IMR-90 (cell line): ENCODE data around the gene SLC25A25. TPM values are rescaled to one million over a fixed set of nuclear protein-coding genes. Genes with fewer than 3 reads are reported as not detected.
A peak's percentile ranks its signal among the peaks of the same experiment; 100 is the strongest.

Experiments used
- ATAC-seq: fragments of 200-7000 bp; cut with Tn5 transposase; 2 replicates; pipeline ENCODE4 v1.9.1; 2020; ENCODE audit warnings: low read depth, mild to moderate bottlenecking, moderate library complexity
- BruUV-seq: library from RNA; stranded (reverse); fragments of 400-500 nt; replicated peaks from 2 replicates; lab custom pipeline; 2021; lab: Mats Ljungman, UMichigan
- CTCF ChIA-PET: fragments of 300-600 bp; formaldehyde crosslinking; extraction: SDS; loops from one replicate; lab custom pipeline; 2021; ENCODE audit warnings: antibody characterized with exemption; lab: Yijun Ruan, JAX
- POLR2A ChIA-PET: fragments of 300-600 bp; sonication (Branson Sonifier 250); formaldehyde crosslinking; loops from one replicate; lab custom pipeline; 2022; ENCODE audit warnings: antibody characterized with exemption; ENCODE audit not compliant: unreplicated experiment; lab: Charles Lee
- DNase-seq: peaks from one replicate; pipeline ENCODE4 v3.0.0; 2013
- H2AFZ ChIP-seq: replicated peaks from 2 replicates; pipeline ENCODE3; 2013; ENCODE audit warnings: low read length, mild to moderate bottlenecking; ENCODE audit not compliant: poor library complexity
- H2AK5ac ChIP-seq: 2 replicates; pipeline ENCODE4 v1.6.1; 2013; ENCODE audit warnings: low read depth, low read length, inconsistent platforms
- H2AK9ac ChIP-seq: replicated peaks from 2 replicates; pipeline ENCODE3; 2013; ENCODE audit warnings: mild to moderate bottlenecking, low read depth, low read length, moderate library complexity; ENCODE audit not compliant: poor library complexity
- H2BK120ac ChIP-seq: 2 replicates; pipeline ENCODE4 v1.6.1; 2013; ENCODE audit warnings: low read depth, low read length, inconsistent platforms
- H2BK15ac ChIP-seq: 3 replicates; pipeline ENCODE4 v1.6.1; 2013; ENCODE audit warnings: low read depth, low read length, inconsistent platforms
- H2BK20ac ChIP-seq: 2 replicates; pipeline ENCODE4 v1.6.1; 2013; ENCODE audit warnings: low read depth, mild to moderate bottlenecking, inconsistent platforms, low read length, moderate library complexity
- H2BK5ac ChIP-seq: 2 replicates; pipeline ENCODE4 v1.6.1; 2013; ENCODE audit warnings: mild to moderate bottlenecking, low read depth, low read length, inconsistent platforms; ENCODE audit not compliant: poor library complexity, severe bottlenecking
- H3K14ac ChIP-seq: replicated peaks from 2 replicates; pipeline ENCODE4 v1.6.1; 2013; ENCODE audit warnings: low read depth, low read length, inconsistent platforms
- H3K18ac ChIP-seq: 2 replicates; pipeline ENCODE4 v1.6.1; 2013; ENCODE audit warnings: low read depth, low read length, control low read depth
- H3K23ac ChIP-seq: 2 replicates; pipeline ENCODE4 v1.6.1; 2013; ENCODE audit warnings: low read depth, low read length, inconsistent platforms
- H3K27ac ChIP-seq: 2 replicates; pipeline ENCODE4 v1.5.1; 2013; ENCODE audit warnings: mild to moderate bottlenecking, control low read depth, low read length; ENCODE audit not compliant: insufficient read depth
- H3K27me3 ChIP-seq: 2 replicates; pipeline ENCODE4 v1.6.1; 2013; ENCODE audit warnings: low read length; ENCODE audit not compliant: control insufficient read depth, insufficient read depth
- H3K36me3 ChIP-seq: 2 replicates; pipeline ENCODE4 v1.6.1; 2013; ENCODE audit warnings: low read length, mixed read lengths; ENCODE audit not compliant: control insufficient read depth, insufficient read depth
- H3K4ac ChIP-seq: 2 replicates; pipeline ENCODE4 v1.6.1; 2013; ENCODE audit warnings: low read depth, low read length, inconsistent platforms
- H3K4me1 ChIP-seq: 2 replicates; pipeline ENCODE4 v1.6.1; 2013; ENCODE audit warnings: low read length, mixed read lengths; ENCODE audit not compliant: control insufficient read depth, insufficient read depth
- H3K4me2 ChIP-seq: 2 replicates; pipeline ENCODE4 v1.6.1; 2013; ENCODE audit warnings: low read depth, mild to moderate bottlenecking, control low read depth, low read length, moderate library complexity
- H3K4me3 ChIP-seq: 2 replicates; pipeline ENCODE4 v1.5.1; 2013; ENCODE audit warnings: low read depth, mild to moderate bottlenecking, control low read depth, low read length, moderate library complexity; ENCODE audit not compliant: insufficient read depth
- H3K56ac ChIP-seq: 2 replicates; pipeline ENCODE4 v1.6.1; 2013; ENCODE audit warnings: low read length, inconsistent platforms; ENCODE audit not compliant: insufficient read depth; ENCODE audit errors: extremely low read depth
- H3K79me1 ChIP-seq, 2 experiments: 2 replicates each; pipeline ENCODE4 v1.6.1; 2013; ENCODE audit warnings: low read length in 2 of 2, inconsistent platforms in 1 of 2, low read depth in 1 of 2
- H3K9ac ChIP-seq: 2 replicates; pipeline ENCODE4 v1.6.1; 2013; ENCODE audit warnings: low read depth, low read length, control low read depth
- H3K9me1 ChIP-seq: 2 replicates; pipeline ENCODE4 v1.6.1; 2013; ENCODE audit warnings: low read length, inconsistent platforms; ENCODE audit not compliant: insufficient read depth
- H3K9me3 ChIP-seq: 2 replicates; pipeline ENCODE4 v1.6.1; 2013; ENCODE audit warnings: low read length; ENCODE audit not compliant: control insufficient read depth, insufficient read depth
- H4K20me1 ChIP-seq: 2 replicates; pipeline ENCODE4 v1.6.1; 2013; ENCODE audit warnings: low read length, inconsistent platforms; ENCODE audit not compliant: insufficient read depth
- H4K5ac ChIP-seq: 2 replicates; pipeline ENCODE4 v1.6.1; 2013; ENCODE audit warnings: mild to moderate bottlenecking, low read depth, low read length, control low read depth
- H4K8ac ChIP-seq, 2 experiments: 2 replicates each; pipeline ENCODE4 v1.6.1; 2013; ENCODE audit warnings: low read depth in 2 of 2, low read length in 2 of 2, control low read depth in 1 of 2, inconsistent platforms in 1 of 2
- H4K91ac ChIP-seq: 2 replicates; pipeline ENCODE4 v1.6.1; 2013; ENCODE audit warnings: low read depth, low read length, inconsistent platforms; ENCODE audit not compliant: insufficient read depth
- BHLHE40 ChIP-seq: fragments of 150-350 bp; IDR thresholded peaks from 2 replicates; pipeline ENCODE4 v1.6.1; 2016; ENCODE audit warnings: mild to moderate bottlenecking, low read depth, low read length
- CEBPB ChIP-seq: IDR thresholded peaks from 2 replicates; pipeline ENCODE4 v1.6.1; 2012; ENCODE audit warnings: low read depth, low read length, improper control_type of control experiment
- CHD1 ChIP-seq: IDR thresholded peaks from 2 replicates; pipeline ENCODE4 v1.6.1; 2012; ENCODE audit warnings: low read depth, low read length, improper control_type of control experiment
- CTCF ChIP-seq: conservative IDR thresholded peaks from 2 replicates; pipeline ENCODE4 v1.5.1; 2012; ENCODE audit warnings: mild to moderate bottlenecking, low read depth, low read length, improper control_type of control experiment
- ELK1 ChIP-seq: fragments of 150-350 bp; IDR thresholded peaks from 2 replicates; pipeline ENCODE4 v1.6.1; 2016; ENCODE audit warnings: low read depth, mild to moderate bottlenecking, low read length, moderate library complexity, borderline replicate concordance
- FOS ChIP-seq: fragments of 150-350 bp; IDR thresholded peaks from 2 replicates; pipeline ENCODE4 v1.6.1; 2016; ENCODE audit warnings: low read depth, low read length
- MAFK ChIP-seq: IDR thresholded peaks from 2 replicates; pipeline ENCODE4 v1.6.1; 2012; ENCODE audit warnings: low read depth, low read length, improper control_type of control experiment
- MAZ ChIP-seq: IDR thresholded peaks from 2 replicates; pipeline ENCODE4 v1.6.1; 2012; ENCODE audit warnings: low read depth, mild to moderate bottlenecking, low read length, improper control_type of control experiment, moderate library complexity, borderline replicate concordance
- MXI1 ChIP-seq: IDR thresholded peaks from 2 replicates; pipeline ENCODE4 v1.6.1; 2012; ENCODE audit warnings: low read depth, mild to moderate bottlenecking, low read length, moderate library complexity, borderline replicate concordance
- RAD21 ChIP-seq: IDR thresholded peaks from 2 replicates; pipeline ENCODE4 v1.6.1; 2012; ENCODE audit warnings: low read length, improper control_type of control experiment
- RCOR1 ChIP-seq: IDR thresholded peaks from 2 replicates; pipeline ENCODE4 v1.6.1; 2012; ENCODE audit warnings: mild to moderate bottlenecking, low read length, improper control_type of control experiment; ENCODE audit not compliant: insufficient replicate concordance
- SMC3 ChIP-seq: fragments of 150-350 bp; IDR thresholded peaks from 2 replicates; pipeline ENCODE4 v1.6.1; 2016; ENCODE audit warnings: low read depth, mild to moderate bottlenecking, antibody characterized with exemption, low read length, moderate library complexity
- USF2 ChIP-seq: fragments of 150-350 bp; IDR thresholded peaks from 2 replicates; pipeline ENCODE4 v1.6.1; 2017; ENCODE audit warnings: mild to moderate bottlenecking, antibody characterized with exemption, low read length, low read depth
- WGBS, 2 experiments: methylation state at CpG; one replicate each; pipeline versions ENCODE4 v1.1.5 to v1.1.7; 2013; ENCODE audit warnings: missing lambda C conversion rate in 2 of 2; ENCODE audit not compliant: insufficient read length in 1 of 2; ENCODE audit errors: extremely low coverage in 2 of 2; 5-methylcytosine and 5-hydroxymethylcytosine counted together
- dilution Hi-C: fragments of 300-500 bp; cut with HindIII; formaldehyde crosslinking; loops from one replicate; pipeline ENCODE4 v1.14.3; 2018; ENCODE audit warnings: low sequenced_read_pairs; ENCODE audit not compliant: unreplicated experiment
- in situ Hi-C: fragments of 300-500 bp; cut with MboI; formaldehyde crosslinking; loops from 3 replicates; pipeline ENCODE4 v1.14.3; 2019; ENCODE audit warnings: low sequenced_read_pairs, inconsistent platforms, mixed read lengths
- intact Hi-C: fragments of 100-400 bp; cut with micrococcal nuclease; formaldehyde crosslinking; loops from 2 replicates; pipeline ENCODE4 v1.10.0; 2022
- polyA plus RNA-seq, 3 experiments: library from polyadenylated mRNA; depleted of rRNA; stranded (reverse); fragments of >200 nt; gene quantifications; 2 replicates each; pipeline ENCODE4 v1.2.3, GENCODE V29; 2012; ENCODE audit warnings: low replicate concordance in 1 of 3
- total RNA-seq: library from RNA; depleted of rRNA; stranded (reverse); fragments of >200 nt; gene quantifications from 2 replicates; pipeline ENCODE4 v1.2.3, GENCODE V29; 2012

Gene SLC25A25
- total and polyA plus RNA-seq, 2 of the 4 experiments (the other 2 are of a cell fraction): 14.0 to 17.9 TPM

- peak overlapping the region; percentile 99 for H2AK9ac ChIP-seq
- H2BK20ac ChIP-seq: peak overlapping the region; percentile 80
- H3K4me3 ChIP-seq: no peak overlapping the region
- peak overlapping the region; percentile 84 for H2BK120ac ChIP-seq
- peak overlapping the region; percentile 41 for H4K5ac ChIP-seq
- ChIA-PET CTCF (interaction anchor here (3.2 kb wide), 1 partner anchor 20 kb away, joined by 16 read pairs; no protein-coding TSS in a partner anchor), POLR2A (no interaction called here)
- no peaks in the 10 kb centered on the region for H3K27me3 ChIP-seq
- peak overlapping the region; percentile 78 for H3K27ac ChIP-seq
- peaks cover 39% of the 10 kb centered on the region for H3K4me1 ChIP-seq
- H3K9me3 ChIP-seq: no peaks in the 10 kb centered on the region
- peak overlapping the region; percentile 82; the same call in 1 of the 2 replicates for H3K56ac ChIP-seq
- peak overlapping the region; percentile 57 for H3K23ac ChIP-seq
- peak overlapping the region; percentile 77 for H4K91ac ChIP-seq
- peak overlapping the region; percentile 83; the same call in 2 of the 3 replicates for H2BK15ac ChIP-seq
- peaks cover 31% of the 10 kb centered on the region; the same call in 1 of the 2 replicates for H3K9me1 ChIP-seq
- peaks cover 35% of the 10 kb centered on the region for H4K20me1 ChIP-seq
- H2AK5ac ChIP-seq: peak overlapping the region; percentile 95
- WGBS, 2 experiments: 87% methylated on average over 7 of the region's 13 CpGs; no CpG with 5 or more reads in 1 of the 2 experiments
- peak overlapping the region; percentile 61 for H3K4me2 ChIP-seq
- no TSS peak for BruUV-seq
- no peak for DNase-seq
- peak overlapping the region; percentile 96 for H2AFZ ChIP-seq
- H3K79me1 ChIP-seq: peaks cover 35 to 88% of the 10 kb centered on the region in 2 experiments
- peak overlapping the region in 1 of 2 experiments; percentile 91; a peak in 2 of 4 replicates for H4K8ac ChIP-seq
- H3K18ac ChIP-seq: peak overlapping the region; percentile 59
- in situ Hi-C loops (loop anchor here (5.0 kb wide), 1 partner anchor 160 kb away; the partner anchor contains the start of gene DPM2), dilution Hi-C loops (no loop called here), intact Hi-C loops (loop anchor here (5.0 kb wide), 1 partner anchor 155 kb away; no protein-coding TSS in a partner anchor)
- H3K4ac ChIP-seq: peak overlapping the region; percentile 92
- ATAC-seq: no peak
- H2BK5ac ChIP-seq: peak overlapping the region; percentile 86
- H3K36me3 ChIP-seq: peaks cover 17% of the 10 kb centered on the region
- peak overlapping the region; percentile 42 for H3K9ac ChIP-seq
- H3K14ac ChIP-seq: peak overlapping the region; percentile 95
- TF ChIP-seq CTCF: no peak
- no peak for TF ChIP-seq BHLHE40
- no peak for TF ChIP-seq CEBPB
- no peak for TF ChIP-seq SMC3
- TF ChIP-seq RAD21: no peak
- no peak for TF ChIP-seq RCOR1
- TF ChIP-seq MAZ: no peak
- TF ChIP-seq ELK1: no peak
- TF ChIP-seq MAFK: no peak
- TF ChIP-seq USF2: no peak
- no peak for TF ChIP-seq CHD1
- no peak for TF ChIP-seq MXI1
- no peak for TF ChIP-seq FOS
Observed at GRCh38 chr9:128097543-128098296, 29.7 kb downstream of the SLC25A25 start.
